Measurements from ENCODE around the gene SLC9B2.

Gene SLC9B2, protein sequence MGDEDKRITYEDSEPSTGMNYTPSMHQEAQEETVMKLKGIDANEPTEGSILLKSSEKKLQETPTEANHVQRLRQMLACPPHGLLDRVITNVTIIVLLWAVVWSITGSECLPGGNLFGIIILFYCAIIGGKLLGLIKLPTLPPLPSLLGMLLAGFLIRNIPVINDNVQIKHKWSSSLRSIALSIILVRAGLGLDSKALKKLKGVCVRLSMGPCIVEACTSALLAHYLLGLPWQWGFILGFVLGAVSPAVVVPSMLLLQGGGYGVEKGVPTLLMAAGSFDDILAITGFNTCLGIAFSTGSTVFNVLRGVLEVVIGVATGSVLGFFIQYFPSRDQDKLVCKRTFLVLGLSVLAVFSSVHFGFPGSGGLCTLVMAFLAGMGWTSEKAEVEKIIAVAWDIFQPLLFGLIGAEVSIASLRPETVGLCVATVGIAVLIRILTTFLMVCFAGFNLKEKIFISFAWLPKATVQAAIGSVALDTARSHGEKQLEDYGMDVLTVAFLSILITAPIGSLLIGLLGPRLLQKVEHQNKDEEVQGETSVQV

DNA sequence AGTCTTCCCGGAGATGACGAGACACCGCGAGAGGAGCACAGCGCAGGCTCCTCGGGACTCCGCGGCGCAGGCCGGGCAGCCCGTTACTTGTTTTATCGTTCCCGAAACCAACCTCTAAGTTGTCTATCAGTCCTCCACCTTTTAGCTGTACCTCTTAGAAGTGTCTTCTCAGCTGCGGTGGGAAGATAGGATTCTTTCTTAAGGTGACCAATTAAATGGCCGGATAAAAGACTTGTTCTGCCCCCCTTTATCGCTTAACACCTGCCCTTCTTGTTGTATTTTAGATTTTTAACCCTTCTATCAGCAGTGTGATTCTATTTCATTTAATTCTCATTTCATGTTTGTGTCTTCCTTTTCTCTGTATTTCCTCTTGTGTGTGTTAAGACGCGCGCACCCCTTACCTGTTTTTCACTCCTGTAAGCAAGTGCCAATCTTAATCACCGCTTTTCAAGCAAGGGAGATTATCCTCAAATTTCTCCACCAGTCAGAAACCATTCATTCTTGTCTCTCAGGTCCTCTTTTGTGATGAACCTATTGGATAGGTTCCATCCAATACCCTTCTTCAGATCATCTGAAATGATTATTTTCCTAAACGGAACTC, at the start of gene SLC9B2:
Gene SLC9B2, minus strand, starts transcription at position 15 of the 601 bp plus-strand sequence. CDS start 9,211 bp downstream, outside the sequence.
- no peak for DNase-seq

GRCh38 chr4:103126126-103126525, 49.6 kb upstream of the SLC9B2 start:
- no peak for DNase-seq

GRCh38 chr4:103123114-103123513, 46.6 kb upstream of the SLC9B2 start:
- DNase-seq = no peak

DNA sequence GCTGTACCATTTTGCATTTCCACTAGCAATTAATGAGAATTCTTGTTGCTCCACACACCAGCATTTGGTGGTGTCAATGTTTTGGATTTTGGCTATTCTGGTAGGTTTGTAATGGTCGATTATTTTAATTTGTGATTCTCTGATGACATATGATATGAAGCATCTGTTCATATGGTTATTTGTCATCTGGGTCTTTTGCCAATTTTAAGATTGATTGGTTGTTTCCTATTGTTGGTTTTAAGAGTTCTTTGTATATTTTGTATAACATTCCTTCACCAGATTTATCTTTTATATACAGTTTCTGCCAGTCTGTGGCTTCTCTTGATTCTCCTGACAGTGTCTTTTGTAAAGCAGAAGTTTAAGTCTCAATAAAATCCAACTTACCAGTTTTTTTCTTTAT, 41.6 kb upstream of the SLC9B2 start:
- no peak for DNase-seq

GRCh38 chr4:103111598-103111997, 35.0 kb upstream of the SLC9B2 start:
- DNase-seq = no peak

DNA sequence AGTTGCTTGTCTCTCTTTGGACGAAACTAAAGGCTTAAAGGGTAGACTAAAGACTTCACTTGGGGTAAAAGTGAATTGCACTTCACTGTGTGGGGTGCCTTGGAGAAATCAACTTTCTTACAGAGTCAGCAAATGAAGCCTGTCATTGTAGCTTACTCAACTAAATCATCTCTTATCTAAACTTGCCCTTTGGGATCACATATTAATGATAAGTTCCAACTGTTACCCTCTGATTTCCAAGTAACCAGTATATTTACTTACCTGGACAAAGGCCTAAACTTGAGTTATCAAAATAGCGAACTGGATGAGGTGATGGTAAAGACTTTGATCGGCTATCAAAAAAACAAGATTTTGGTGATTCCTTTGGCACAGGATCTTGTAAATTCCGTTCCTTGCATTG, 32.0 kb upstream of the SLC9B2 start:
- no peak for DNase-seq

- no peak for DNase-seq
These were observed 29.2 kb upstream of the SLC9B2 start for GRCh38 chr4:103105558-103106356.

DNA sequence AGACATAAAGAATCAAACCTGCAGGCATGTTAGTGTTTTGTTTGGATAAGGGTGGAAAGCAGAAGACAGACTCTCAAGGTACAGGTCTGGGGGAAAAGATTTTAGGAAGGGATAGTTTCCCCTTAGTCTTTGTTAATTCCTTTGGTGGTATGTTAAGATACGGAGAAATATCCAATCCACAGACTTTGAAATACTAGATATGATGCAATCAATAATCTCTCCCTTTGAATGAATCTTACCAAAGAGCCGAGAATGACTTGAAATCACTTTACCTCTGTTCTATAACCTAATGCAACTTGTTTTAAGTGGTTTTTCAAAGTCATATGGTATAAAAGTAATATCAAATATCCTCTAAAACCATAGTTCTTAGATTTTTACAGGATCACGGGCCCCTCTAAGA, 28.3 kb upstream of the SLC9B2 start:
- no peak for DNase-seq

DNA sequence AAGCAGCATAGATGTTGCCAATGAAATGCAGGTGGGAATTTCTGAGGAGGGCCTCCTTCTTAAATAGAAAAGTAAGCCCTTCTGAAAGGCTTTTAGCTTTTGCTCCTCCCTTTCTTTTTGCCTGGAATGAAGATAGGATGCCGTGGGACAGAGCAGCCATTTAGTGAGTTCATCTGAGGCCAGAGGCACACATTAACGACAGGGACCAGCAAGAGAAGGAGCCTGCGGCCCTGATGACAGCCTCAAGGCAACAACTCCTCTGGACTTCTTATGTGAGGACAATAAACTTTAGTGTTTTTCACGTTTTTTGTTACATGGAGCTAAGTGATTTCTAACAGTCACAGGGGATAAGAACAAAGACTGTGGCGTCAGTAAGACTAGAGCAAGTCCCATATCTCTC, 24.1 kb upstream of the SLC9B2 start:
- no peak for DNase-seq

- DNase-seq = peak; percentile 77
These were observed 23.3 kb upstream of the SLC9B2 start, which contains the start of gene BDH2 for GRCh38 chr4:103099691-103100392. TSS of gene BDH2 (minus strand) at chr4:103099834. CDS start at chr4:103096254, 3,580 bp downstream.

GRCh38 chr4:103098756-103099440, 22.3 kb upstream of the SLC9B2 start:
- DNase-seq = no peak

DNA sequence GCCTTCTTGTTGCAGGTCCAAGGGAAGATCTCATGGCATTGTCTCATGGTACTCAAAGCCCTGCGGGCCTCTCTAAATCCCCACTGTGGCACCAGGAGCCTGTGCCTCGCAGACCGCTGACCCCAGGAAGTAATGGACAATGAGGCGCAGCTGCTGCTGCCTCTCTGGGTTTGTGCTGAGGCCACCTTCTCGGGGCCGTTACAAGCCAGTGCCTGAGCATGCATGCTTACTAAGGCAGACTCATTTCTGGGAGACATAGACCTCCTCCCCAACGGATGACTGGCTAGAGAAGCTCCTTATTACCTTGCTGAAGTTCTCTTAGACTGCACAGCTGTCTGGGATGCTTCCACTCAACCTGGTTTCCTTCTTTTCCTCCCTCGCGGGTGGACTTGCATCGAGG, 21.8 kb upstream of the SLC9B2 start:
- no peak for DNase-seq

DNA sequence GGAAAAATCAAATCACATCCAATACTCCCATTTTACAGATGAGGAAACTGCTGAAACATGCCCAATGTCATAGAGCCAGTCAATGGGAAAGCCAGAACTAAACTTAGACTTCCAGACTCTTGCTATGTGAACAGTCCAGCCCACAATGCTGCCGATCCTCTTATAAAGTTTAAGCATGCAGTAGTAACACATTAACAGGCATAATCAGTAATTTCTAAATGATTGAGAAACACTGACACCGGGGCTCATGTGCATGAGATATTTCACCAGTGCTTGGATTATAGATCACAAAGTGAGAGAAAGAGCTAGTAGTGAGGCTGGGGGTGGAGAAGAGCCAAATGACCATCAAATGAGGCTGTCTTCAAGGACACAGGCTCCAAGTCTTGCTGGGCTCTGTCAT, 20.6 kb upstream of the SLC9B2 start:
- no peak for DNase-seq

DNA sequence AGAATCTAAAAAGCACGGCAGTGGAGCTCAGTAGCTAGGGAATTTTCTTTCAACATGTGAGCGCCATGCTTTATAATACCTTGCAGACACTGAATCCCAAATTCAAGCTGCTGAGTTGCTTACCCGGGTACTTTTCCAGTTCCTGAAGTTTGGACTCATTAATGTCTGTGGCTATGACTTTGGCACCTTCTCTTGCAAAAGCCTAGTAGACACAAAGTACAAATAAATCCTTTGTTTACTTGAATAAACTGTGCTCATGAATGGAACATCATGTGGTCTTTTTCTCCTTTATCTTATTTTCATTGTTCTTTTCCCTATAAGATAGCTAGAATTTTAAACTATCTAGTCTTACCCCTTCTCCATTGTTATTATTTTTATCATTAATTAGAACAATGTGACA, 18.5 kb upstream of the SLC9B2 start:
- DNase-seq = no peak

DNA sequence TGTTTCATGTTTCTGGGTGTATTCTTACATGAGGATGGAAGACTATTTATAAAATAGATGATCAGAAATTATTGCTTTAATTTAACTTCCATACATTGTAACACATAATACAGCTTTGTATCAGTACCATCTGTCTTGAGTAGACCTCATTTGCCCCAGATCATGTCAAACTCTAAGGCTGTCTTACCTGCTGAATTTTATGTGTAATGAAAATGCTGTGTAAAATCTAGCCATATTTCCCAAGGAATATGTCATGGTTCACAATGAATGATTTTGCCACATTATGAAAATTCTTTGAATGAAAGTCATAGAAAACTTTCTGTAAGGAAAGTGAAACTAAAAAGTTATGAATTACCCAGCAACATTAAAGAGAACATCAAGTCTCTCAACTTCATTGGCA, 15.7 kb upstream of the SLC9B2 start:
- DNase-seq = no peak

DNA sequence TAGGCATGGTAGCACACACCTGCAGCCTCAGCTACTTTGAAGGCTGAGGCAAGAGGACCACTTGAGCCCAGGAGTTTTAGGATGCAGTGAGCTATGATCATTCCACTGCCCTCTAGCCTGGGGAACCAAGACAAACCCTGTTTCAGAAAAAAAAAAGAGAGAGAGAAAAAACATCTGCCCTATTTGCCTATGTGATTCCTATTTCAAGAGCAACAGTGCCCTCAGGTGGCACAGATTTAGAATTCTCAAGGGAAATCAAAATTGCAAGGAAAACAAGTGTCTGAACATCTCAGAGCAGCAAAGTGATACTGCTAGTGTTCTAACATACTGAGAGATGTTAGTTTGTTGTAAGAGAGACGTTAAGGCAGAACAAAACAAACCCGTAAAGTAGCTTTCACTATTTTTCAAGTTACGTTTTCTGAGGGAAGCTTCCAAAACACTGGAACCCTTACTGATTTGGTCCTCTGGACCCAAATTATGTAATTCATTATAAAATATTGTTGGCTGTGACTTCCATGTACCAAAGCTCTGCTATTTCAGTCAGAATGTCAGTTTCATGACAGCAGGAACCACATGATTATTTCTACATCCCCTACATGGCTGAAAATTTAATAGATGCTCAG, 15.2 kb upstream of the SLC9B2 start:
- no peak for DNase-seq

DNA sequence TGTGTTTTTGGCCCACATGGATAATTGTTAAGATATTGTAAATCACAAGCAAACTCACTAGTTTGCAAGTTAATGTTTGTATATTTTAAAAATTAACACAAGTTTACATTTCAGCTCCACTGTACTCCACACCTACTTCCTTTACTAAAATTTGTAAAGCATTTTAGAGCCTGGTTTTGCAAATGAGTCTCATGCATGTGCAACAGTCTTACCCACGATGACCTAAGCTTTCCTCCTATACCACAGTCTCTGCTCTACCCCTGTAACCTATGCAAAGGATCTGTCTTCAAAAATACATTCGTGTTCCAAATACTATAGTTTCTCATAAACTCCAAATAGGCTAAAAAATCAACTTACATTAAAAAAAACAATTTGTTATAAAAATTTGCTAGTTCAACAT, 12.9 kb upstream of the SLC9B2 start:
- DNase-seq = no peak

DNA sequence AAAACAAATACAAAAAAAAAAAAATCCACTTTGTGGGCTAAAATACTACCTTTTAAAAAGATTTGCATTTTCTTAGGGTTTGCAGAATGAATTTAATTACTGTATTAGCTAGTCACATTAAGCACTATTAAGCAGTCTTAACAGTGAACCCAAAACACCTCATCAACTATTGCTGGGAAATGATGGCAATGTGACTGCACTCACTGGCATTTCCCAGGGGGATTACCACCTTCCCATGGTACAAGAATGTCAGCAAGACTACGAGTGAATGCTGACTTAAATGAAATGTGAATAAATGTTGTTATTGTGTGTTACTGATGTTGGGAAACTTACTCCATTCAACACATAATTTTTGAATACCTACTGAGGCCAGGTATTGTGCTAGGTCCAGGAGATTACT, 10.0 kb upstream of the SLC9B2 start:
- no peak for DNase-seq

- DNase-seq = no peak
These were observed 9.1 kb upstream of the SLC9B2 start for GRCh38 chr4:103085555-103086196.

DNA sequence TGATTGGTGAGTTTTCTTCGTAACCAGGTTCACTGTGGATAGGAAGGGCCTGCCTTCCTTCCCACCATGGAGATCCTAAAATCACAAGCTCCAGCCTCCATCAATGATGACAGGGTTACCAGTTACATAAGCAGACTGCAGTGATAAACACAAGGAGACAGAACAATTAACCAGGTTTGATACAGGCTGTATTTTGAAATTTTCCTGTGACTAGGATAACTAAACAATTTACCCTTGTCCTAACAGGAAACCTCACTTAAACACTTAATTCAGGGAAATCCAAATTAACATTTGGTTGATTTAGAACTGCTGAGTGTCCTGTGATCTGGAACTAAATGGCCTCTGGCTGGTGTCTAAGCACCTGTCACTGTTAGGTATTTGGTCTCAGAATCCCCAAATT, 3.1 kb upstream of the SLC9B2 start:
- DNase-seq = no peak

All from femur (tissue), 1 donor.